ENCODE measurements around the gene BRPF3.

DNA sequence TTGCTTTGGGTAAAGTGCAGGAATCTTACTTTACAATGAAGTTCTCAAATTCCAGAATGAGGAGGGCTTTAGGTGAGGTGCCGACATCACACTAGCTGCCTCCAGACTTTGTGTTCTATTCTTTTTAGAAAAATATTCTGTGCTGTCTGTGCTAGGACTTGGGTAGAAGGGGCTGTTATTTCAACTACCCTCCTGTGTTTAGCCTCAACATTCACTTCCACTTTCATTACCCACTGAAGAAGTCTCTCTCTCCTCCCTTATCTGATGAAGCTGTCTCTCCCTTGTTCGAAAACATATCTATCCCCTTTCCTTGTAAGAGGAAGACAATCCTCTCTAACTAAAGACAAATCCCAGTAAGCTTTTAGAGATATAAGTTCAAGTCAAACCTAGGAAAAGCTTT, 25.0 kb upstream of the BRPF3 start:
- no peak for TF ChIP-seq CTCF (IDR thresholded peaks at IDR 0.05 in 4 of 5, conservative IDR thresholded peaks at IDR 0.05 in 1 of 5)
- no peak for TF ChIP-seq POLR2A (IDR thresholded peaks at IDR 0.05)

Measured in gastrocnemius medialis (tissue), 4 donors.